ENCODE data around the gene ATPAF2.
"Not testable (repeated sequence)": the region's sequence is repeated elsewhere in the genome, so short reads cannot be mapped to it uniquely, and the experiment has no call there.

The ATPAF2 gene

DNA sequence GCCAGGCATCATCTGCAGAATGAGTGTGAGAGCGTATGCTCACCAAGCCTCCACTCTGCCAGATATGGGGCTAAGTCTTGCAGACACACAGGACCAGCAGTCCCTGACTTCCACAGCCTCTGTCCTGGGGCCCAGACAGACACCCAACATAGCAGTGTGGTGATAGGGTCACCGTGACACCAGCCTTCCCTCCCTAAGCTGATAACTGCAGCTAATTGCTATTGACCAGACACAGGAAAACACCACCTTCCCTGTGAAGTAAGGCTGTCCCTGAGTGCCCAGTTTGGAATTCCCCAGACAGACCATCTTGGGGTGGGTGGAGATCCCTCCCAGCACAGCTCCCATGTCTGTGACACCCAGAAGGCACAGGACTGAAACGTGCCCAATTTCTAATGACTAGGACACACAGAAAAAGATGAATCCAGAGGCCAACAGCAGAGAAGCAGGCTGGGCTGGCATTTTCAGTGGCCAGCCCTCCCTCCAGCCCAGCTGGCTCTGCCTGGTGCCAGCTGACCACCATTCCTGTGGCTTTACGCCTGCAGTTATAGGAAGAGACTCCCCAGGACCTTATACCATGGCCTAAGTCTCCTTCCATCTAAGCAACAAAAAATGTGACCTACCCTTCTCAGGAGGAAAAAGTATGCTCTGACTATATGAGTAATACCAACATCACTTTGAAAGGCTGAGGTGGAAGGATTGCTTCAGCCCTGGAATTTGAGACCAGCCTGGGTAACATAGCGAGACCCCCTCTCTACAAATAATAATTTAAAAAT lies 30.3 kb downstream of the ATPAF2 start:
- DNase-seq = no peak

DNA sequence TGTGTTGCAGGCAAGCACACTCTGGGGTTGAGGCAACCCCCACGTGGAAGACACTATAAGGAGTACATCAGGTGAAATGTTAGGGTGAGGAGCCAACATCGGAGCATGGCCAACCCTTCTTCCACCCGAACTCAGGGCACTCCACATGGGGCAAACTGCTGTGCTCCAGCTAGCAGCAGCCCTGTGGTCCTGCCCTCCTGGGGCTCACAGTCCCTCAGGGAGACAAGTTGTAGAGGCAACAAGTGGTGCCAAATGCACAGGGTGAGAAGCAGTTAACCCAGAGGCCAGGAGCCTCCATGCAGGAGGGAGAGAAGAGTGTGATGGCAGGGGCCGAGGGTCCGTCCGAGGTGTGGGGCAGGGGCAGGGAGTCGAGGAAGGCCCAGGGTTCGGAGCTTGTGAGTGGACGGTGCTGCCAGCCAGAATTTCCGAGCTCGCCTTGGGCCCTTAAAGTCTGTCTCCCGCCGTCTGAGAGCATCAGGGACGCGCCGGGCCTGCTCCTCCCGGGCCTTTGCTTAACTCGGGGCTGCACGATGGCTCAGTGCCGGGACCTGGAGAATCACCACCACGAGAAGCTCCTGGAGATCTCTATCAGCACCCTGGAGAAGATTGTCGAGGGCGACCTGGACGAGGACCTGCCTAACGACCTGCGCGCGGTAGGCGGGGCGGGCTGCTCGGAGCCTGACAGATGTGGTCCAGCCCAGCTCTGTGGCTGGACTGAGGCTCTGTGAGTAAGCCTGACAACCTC lies 32.3 kb downstream of the ATPAF2 start:
- no peak for DNase-seq

DNA sequence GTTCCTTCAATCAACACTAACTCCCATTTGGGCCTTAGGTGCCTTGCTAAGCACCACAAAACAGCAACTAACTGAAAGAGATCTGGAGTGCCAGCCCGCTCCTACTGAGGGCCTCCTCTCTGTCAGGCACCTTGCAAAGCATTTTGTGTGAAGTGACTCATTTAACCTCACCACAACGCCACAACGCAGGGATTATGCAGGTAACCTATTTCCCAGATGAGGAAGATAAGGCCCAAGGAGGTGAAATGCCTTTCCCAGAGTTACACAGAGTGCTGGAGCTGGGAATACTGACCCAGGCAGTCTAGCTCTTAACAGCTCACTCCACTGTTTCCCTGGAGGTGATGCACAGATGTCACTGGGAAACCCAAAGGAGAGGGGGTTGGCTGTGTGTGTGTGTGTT lies 33.5 kb downstream of the ATPAF2 start:
- DNase-seq = no peak

GRCh38 chr17:18004884-18005305 lies 34.1 kb downstream of the ATPAF2 start:
- DNase-seq = no peak

- DNase-seq = no peak
Measured at GRCh38 chr17:18004345-18004744, 34.6 kb downstream of the ATPAF2 start.

DNA sequence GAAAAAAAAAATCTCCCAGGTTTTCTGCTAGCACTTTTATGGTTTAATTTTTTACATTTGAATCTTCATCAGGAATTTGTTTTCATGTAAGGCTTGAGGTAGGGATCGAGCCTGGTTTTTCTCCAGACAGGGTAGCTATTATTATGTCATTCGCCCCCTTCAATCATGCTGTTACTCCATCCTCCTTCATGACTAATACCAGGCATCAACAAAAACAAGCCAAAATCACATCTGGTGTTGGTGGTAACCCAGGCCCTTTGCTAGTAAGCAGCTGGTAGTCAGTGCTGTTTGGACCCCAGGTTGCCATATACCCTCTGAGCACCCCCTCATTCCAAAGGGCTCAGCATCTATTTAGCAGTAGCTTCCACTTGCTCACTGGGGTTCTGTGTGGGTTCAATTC lies 36.8 kb downstream of the ATPAF2 start:
- no peak for DNase-seq

GRCh38 chr17:18000030-18000408 lies 38.9 kb downstream of the ATPAF2 start:
- DNase-seq = no peak

DNA sequence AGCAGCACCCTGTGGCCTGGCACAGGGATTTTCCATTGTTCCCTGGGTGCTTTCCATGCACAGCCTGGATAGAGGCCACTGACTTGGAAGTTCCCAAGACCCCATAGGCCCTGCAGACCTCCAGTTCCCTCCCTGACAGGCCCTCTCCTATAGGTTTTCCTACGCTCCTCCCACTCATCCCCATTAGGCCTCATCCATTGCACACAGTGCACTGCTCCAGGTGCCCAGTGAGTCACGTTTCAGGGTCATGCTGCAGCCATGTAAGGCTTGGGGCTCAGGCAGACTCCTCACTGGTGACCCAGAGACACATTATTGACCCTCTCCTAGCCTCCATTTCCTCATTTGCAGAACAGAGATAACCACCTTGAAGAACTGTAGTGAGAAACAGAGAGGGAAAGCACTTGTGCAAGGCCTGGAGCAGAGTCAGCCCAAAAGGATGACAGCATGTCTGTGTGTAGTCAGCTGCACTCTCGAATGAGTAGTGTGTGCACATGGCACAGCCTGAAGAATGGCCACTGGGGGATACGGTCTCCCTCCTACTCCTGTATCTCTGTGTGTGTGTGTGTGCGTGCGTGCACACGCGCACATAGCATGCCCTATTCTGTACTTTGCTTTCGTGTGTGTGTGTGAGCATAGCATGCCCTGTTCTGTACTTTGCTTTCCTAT lies 39.5 kb downstream of the ATPAF2 start:
- no peak for DNase-seq

- DNase-seq = no peak
Measured at GRCh38 chr17:17998934-17999333, 40.0 kb downstream of the ATPAF2 start.

DNA sequence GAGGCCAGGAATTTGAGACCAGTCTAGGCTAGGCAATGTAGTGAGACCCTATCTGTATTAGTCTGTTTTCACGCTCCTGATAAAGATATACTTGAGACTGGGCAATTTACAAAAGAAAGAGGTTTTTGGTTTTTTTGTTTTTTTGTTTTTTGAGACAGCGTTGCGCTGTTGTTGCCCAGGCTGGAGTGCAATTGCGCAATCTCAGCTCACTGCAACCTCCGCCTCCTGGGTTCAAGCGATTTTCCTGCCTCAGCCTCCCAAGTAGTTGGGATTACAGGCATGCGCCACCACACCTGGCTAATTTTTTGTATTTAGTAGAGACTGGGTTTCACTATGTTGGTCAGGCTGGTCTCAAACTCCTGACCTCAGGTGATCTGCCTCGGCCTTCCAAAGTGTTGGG lies 43.1 kb downstream of the ATPAF2 start:
- not testable (repeated sequence) for DNase-seq

- DNase-seq = no peak
Measured at GRCh38 chr17:17994271-17995069, 44.5 kb downstream of the ATPAF2 start.

- DNase-seq = no peak
Measured at GRCh38 chr17:17993852-17994251, 45.1 kb downstream of the ATPAF2 start.

DNA sequence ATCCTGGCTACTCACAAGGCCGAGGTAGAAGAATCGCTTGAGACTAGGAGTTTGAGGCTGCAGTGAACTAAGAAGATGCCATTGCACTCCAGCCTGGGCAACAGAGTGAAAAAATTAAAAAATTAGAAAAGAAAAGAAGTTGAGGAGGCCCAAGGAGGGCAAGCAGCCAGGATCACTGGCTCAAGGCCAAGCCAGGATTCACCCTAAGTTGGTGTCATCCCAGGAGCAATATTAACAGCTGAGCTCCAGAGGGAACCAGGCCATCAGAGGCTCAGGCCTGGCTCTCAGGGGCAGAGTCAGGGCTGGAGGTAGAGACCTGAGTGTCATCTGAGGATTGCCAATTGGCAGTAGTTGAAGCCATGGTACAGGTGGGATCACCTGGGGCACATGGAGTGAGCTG lies 45.6 kb downstream of the ATPAF2 start:
- DNase-seq = no peak

DNA sequence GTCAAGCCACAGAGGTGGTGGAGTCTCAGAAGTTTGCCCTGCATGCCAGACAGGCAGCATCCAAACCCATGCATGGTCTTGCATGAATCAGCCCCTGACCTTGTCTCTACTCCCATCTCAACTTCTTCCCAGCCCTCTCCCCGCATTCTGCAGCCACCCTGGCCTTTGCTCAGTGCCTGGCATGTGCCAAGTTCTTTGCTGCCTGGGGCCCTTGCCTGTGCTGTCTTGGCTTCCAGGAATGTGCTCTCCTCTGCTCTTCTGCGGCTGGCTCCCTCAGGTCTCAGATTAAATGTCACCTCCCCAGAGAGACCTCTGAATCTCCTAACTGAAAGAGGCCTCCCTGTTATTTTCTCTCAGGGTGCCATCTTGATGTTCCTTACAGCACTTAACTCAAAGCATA lies 48.7 kb downstream of the ATPAF2 start:
- no peak for DNase-seq

GRCh38 chr17:17989618-17990017 lies 49.4 kb downstream of the ATPAF2 start:
- no peak for DNase-seq

DNA sequence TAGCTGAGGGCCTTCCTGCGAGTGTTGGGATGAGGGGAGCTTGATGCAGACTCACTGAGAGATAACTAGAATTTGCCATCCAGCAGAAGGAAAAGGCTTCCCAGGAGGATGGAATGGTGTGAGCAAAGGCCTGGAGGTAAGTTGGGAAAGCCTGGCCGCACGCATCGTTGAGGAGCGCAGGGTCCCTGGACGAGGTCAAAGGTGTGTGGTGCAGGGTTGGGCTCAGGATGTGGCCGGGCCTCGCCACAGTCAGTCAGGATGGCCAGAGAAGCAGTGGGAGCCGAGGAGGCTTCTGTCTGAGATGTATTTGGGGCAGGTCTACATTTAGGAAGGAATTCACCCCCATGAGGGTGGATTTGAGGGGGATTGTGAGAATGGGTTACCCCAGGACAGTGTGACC lies 49.9 kb downstream of the ATPAF2 start:
- no peak for DNase-seq

DNA sequence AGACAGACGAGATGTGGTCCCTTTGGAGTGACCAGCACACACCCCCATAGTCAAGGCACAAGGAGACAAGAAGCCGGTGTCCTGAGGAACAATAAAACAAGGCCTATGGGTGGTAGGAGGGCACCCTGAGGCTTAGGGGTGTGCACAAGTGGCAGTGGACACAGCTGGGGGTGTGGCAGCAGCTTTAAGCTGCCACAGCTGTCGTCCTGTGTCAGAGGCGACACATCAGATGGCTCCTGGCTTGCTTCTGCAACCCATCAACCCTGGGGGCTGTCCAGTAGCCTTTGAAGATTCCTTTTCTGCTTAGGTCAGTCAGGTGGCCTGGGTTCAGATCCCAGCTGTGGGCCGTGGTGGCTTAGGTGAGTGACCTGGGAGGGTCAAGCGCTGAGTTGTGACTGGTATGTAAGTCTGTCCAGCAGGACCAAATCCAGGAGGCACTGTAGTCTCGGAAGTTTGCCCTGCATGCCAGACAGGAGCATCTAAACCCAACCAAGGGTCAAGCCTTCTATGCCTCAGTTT lies 50.5 kb downstream of the ATPAF2 start:
- no peak for DNase-seq

GRCh38 chr17:17987901-17988300 lies 51.1 kb downstream of the ATPAF2 start:
- no peak for DNase-seq

GRCh38 chr17:17987187-17987896 lies 51.6 kb downstream of the ATPAF2 start:
- no peak for DNase-seq

- no peak for DNase-seq
Measured at GRCh38 chr17:17985555-17985954, 53.4 kb downstream of the ATPAF2 start.

- DNase-seq = no peak
Measured at GRCh38 chr17:17985153-17985552, 53.8 kb downstream of the ATPAF2 start.

GRCh38 chr17:17983776-17984175 lies 55.2 kb downstream of the ATPAF2 start:
- no peak for DNase-seq
